HEK293 (cell line): ENCODE results near the gene REN.
A peak's percentile ranks its signal among the peaks of the same experiment; 100 is the strongest.

Experiments
- BCL11B ChIP-seq: fragments of 450-650 bp; formaldehyde crosslinking; IDR thresholded peaks from 2 replicates; pipeline ENCODE4 v1.5.1; 2016; ENCODE audit warnings: low read depth, missing biosample characterization, missing genetic modification characterization
- HIC1 ChIP-seq: fragments of 450-650 bp; formaldehyde crosslinking; IDR thresholded peaks from 2 replicates; pipeline ENCODE4 v1.5.1; 2016; ENCODE audit warnings: missing biosample characterization, missing genetic modification characterization
- HOXA7 ChIP-seq: sonication (generic); formaldehyde crosslinking; IDR thresholded peaks from 2 replicates; pipeline ENCODE4 v1.8.1; 2022; ENCODE audit warnings: missing genetic modification reagents, borderline replicate concordance
- KLF1 ChIP-seq: fragments of 450-650 bp; formaldehyde crosslinking; IDR thresholded peaks from 2 replicates; pipeline ENCODE4 v1.5.1; 2016; ENCODE audit warnings: missing biosample characterization, missing genetic modification characterization
- KLF7 ChIP-seq: fragments of 450-650 bp; formaldehyde crosslinking; IDR thresholded peaks from 2 replicates; pipeline ENCODE4 v1.5.1; 2016; ENCODE audit warnings: missing biosample characterization, missing genetic modification characterization, borderline replicate concordance
- MYNN ChIP-seq: fragments of 450-650 bp; formaldehyde crosslinking; IDR thresholded peaks from 2 replicates; pipeline ENCODE4 v1.5.1; 2016; ENCODE audit warnings: missing biosample characterization, missing genetic modification characterization, borderline replicate concordance
- YY2 ChIP-seq: fragments of 450-650 bp; formaldehyde crosslinking; IDR thresholded peaks from 2 replicates; pipeline ENCODE4 v1.5.1; 2016; ENCODE audit warnings: missing biosample characterization, missing genetic modification characterization
- ZBTB10 ChIP-seq: fragments of 450-650 bp; formaldehyde crosslinking; IDR thresholded peaks from 2 replicates; pipeline ENCODE4 v1.5.1; 2016; ENCODE audit warnings: missing biosample characterization, missing genetic modification characterization
- ZFHX2 ChIP-seq: fragments of 450-650 bp; formaldehyde crosslinking; conservative IDR thresholded peaks from 2 replicates; pipeline ENCODE4 v1.5.1; 2016; ENCODE audit warnings: missing biosample characterization, missing genetic modification characterization
- ZIC2 ChIP-seq: fragments of 450-650 bp; formaldehyde crosslinking; IDR thresholded peaks from 2 replicates; pipeline ENCODE4 v1.5.1; 2016; ENCODE audit warnings: missing biosample characterization, missing genetic modification characterization
- ZNF112 ChIP-seq: fragments of 450-650 bp; formaldehyde crosslinking; IDR thresholded peaks from 2 replicates; pipeline ENCODE4 v1.5.0; 2017; ENCODE audit warnings: missing biosample characterization, missing genetic modification characterization
- ZNF114 ChIP-seq: fragments of 450-650 bp; formaldehyde crosslinking; IDR thresholded peaks from 2 replicates; pipeline ENCODE4 v1.5.0; 2017; ENCODE audit warnings: missing biosample characterization, missing genetic modification characterization
- ZNF23 ChIP-seq: fragments of 450-650 bp; formaldehyde crosslinking; IDR thresholded peaks from 2 replicates; pipeline ENCODE4 v1.5.1; 2016; ENCODE audit warnings: missing biosample characterization, missing genetic modification characterization, borderline replicate concordance
- ZNF26 ChIP-seq: fragments of 450-650 bp; formaldehyde crosslinking; IDR thresholded peaks from 2 replicates; pipeline ENCODE4 v1.5.1; 2016; ENCODE audit warnings: missing biosample characterization, missing genetic modification characterization
- ZNF266 ChIP-seq: fragments of 450-650 bp; formaldehyde crosslinking; IDR thresholded peaks from 2 replicates; pipeline ENCODE4 v1.5.1; 2016; ENCODE audit warnings: missing biosample characterization, missing genetic modification characterization, low read depth
- ZNF335 ChIP-seq: fragments of 450-650 bp; formaldehyde crosslinking; conservative IDR thresholded peaks from 2 replicates; pipeline ENCODE4 v1.5.1; 2016; ENCODE audit warnings: missing biosample characterization, missing genetic modification characterization
- ZNF449 ChIP-seq: fragments of 450-650 bp; formaldehyde crosslinking; IDR thresholded peaks from 2 replicates; pipeline ENCODE4 v1.5.1; 2017; ENCODE audit warnings: missing biosample characterization, mild to moderate bottlenecking, missing genetic modification characterization, moderate library complexity
- ZNF544 ChIP-seq: fragments of 450-650 bp; formaldehyde crosslinking; IDR thresholded peaks from 2 replicates; pipeline ENCODE4 v1.5.0; 2017; ENCODE audit warnings: missing biosample characterization, missing genetic modification characterization
- ZNF629 ChIP-seq: fragments of 450-650 bp; formaldehyde crosslinking; IDR thresholded peaks from 2 replicates; pipeline ENCODE4 v1.5.1; 2017; ENCODE audit warnings: missing biosample characterization, missing genetic modification characterization
- ZNF692 ChIP-seq: fragments of 450-650 bp; formaldehyde crosslinking; IDR thresholded peaks from 2 replicates; pipeline ENCODE4 v1.5.1; 2016; ENCODE audit warnings: missing biosample characterization, missing genetic modification characterization
- ZNF843 ChIP-seq: fragments of 450-650 bp; formaldehyde crosslinking; IDR thresholded peaks from 2 replicates; pipeline ENCODE4 v1.5.1; 2016; ENCODE audit warnings: missing biosample characterization, missing genetic modification characterization
- ZSCAN23 ChIP-seq: fragments of 450-650 bp; formaldehyde crosslinking; IDR thresholded peaks from 2 replicates; pipeline ENCODE4 v1.5.1; 2016; ENCODE audit warnings: missing biosample characterization, missing genetic modification characterization
- ZXDB ChIP-seq: fragments of 450-650 bp; formaldehyde crosslinking; IDR thresholded peaks from 2 replicates; pipeline ENCODE4 v1.5.1; 2016; ENCODE audit warnings: missing biosample characterization, missing genetic modification characterization

REN gene

GRCh38 chr1:204152310-204153044 lies 13.7 kb downstream of the REN start (continued):
- TF ChIP-seq HOXA7 (CRISPR knock-in tag) (no peak), ZNF843 (tag by site-specific recombination) (no peak), ZNF544 (no peak), ZIC2 (tag by site-specific recombination) (peak; percentile 71), MYNN (no peak), ZXDB (peak; percentile 90), HIC1 (0 out of 2 replicates have a peak, but pooled peaks have one; percentile 56), ZNF692 (tag by site-specific recombination) (peak; percentile 13; the same call in 1 of the 2 replicates), ZNF335 (tag by site-specific recombination) (peak; percentile 76), ZNF26 (tag by site-specific recombination) (no peak), ZFHX2 (tag by site-specific recombination) (no peak), ZNF23 (no peak), KLF1 (peak; percentile 36; the same call in 1 of the 2 replicates), KLF7 (tag by site-specific recombination) (no peak), ZNF629 (tag by site-specific recombination) (no peak), ZNF266 (tag by site-specific recombination) (no peak), ZNF449 (tag by site-specific recombination) (no peak), ZNF112 (tag by site-specific recombination) (no peak), BCL11B (no peak), ZSCAN23 (no peak), YY2 (tag by site-specific recombination) (no peak), ZNF114 (tag by site-specific recombination) (no peak), ZBTB10 (tag by site-specific recombination) (0 out of 2 replicates have a peak, but pooled peaks have one; percentile 17)
